ENCODE measurements around the gene GRXCR1.

The GRXCR1 gene

DNA sequence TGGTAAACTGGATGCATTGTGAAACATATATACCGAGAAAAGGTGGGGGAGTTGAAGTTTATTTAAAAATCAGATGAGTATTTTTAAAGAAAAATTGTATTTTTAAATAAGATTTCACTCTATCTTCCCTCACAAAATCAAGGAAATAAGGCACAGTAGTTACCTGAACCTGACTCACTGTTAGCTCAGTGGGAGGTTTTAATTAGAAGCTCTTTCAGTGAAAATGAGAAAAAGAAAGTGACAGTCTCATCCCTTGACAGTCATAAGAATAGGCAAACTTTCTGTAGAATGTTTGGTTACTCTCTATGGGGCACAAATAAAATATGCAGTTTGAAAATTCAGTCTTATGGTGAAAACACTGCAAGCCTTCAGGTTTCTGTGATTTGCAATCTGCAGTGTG, 49.7 kb downstream of the GRXCR1 start:
- no peak for DNase-seq

DNA sequence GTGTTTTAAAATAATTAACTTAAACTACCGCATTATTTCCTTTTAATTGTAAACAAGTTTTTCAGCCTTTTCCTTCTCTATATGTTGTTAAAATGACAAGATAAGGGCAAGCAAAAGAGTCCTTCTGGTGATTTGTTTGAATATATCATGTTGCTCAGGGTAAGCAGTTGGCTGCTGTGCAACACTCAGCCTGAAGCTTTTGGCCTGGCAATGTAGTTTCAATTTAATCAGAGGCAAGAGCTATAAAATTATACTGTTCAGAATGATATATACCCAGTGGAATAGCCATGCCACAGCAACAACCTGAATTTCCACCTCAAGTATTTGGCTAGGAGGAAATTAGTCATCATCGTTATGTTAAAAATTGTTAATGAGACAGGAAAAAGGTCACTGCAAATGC, 53.4 kb downstream of the GRXCR1 start:
- no peak for DNase-seq

DNA sequence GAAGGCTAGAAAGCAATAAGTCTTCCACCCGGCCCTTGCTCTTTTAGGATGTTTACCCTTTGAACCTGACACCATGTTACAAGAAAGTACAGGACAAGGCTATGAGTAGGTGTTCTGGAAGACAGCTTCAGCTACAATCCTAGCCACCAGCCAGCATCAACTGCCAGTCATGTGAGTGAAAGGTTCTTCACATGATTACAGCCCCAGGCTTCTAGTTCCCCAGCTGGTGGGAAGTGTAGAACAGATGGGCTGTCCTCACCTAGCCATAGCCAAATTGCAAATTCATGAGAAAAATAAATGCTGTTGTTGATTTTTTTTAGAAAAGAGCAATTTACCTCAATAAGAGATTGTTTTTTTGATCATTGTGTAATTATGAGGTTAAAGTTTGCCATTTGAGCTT, 60.8 kb downstream of the GRXCR1 start:
- DNase-seq = no peak

DNA sequence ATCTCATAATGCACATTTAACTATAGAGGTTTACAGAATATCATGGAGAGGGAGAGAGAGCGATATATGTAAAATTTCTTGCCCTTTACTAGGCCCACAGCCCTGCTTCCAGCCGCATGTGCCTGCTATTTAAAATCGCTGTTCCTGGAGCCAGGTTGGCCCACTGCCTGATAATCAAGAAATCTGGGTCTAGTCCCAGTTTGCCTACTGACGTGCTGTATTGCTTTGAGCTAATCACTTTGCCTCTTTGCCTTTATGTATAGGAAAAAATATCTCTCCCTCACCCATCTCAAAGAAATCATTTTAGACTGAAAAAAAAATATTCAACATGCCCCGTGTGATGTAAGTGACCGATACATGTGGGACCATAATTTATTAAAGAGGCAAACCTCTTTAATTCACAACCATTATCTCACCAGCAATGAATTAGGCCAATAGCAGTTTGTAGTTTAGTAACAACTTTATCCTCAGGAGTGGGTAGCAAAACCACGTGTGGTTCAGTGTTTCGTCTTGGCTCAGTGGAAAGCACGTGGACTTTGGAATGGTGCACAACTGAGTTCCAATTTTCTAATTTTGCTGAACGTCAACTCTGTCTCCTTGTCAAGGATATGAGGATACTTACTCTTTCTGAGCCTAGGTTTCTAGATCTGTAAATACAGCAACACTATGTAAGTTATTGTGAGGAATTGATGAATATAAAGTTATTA, 62.6 kb downstream of the GRXCR1 start:
- DNase-seq = no peak

DNA sequence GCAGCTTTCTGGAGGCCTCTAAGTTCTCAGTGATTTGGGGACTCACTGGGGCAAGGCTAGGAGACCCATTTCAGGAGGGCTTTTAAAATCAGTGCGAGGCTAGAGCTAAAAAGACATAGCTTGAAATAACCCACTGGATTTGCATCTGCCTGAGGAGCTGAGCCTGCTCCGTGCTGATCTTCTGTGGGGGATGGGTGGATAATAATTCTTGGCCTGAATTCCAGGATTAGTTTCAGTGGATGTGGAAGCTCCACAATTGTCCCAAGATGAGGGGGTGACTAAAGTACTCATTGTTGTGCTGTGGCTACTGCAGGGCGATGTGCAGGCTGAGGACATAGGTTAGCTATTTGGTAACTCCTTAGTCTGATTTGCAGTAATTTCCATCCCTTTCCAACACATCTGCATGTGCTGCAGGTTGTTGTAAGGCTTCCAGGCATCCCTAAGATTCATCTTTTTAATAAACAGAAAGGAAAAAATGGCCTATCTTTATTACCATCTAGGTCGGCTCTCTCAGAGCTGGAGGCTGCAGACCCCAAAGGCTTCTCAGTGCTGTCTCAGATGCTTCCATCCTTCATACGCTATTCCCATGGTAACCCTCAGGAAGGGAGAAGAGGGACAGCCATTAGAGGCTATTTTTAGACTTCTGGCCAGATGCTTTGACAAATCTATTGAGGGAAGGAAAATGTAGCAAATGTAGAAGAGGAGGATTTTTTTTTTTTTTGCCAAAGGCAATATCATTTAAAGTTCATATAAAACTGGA, 63.4 kb downstream of the GRXCR1 start:
- no peak for DNase-seq

DNA sequence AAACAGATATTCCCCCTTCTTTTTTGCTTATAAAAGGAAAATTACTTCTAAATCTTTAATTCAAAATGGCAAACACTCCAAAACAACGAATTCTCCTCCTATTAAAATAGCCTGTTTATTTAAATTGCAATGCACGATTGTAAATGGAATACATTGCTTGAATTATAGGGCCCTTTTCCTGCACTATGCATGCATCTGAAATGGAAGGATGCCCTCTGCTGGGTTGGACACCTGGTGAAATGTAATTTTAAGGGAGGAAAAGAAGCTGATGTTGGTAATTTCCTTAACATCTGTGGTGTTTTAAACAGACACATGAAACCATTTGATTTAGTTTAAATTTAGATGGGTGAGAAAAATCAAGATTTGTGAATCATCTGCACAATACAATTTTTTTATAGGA, 72.8 kb downstream of the GRXCR1 start:
- no peak for DNase-seq

DNA sequence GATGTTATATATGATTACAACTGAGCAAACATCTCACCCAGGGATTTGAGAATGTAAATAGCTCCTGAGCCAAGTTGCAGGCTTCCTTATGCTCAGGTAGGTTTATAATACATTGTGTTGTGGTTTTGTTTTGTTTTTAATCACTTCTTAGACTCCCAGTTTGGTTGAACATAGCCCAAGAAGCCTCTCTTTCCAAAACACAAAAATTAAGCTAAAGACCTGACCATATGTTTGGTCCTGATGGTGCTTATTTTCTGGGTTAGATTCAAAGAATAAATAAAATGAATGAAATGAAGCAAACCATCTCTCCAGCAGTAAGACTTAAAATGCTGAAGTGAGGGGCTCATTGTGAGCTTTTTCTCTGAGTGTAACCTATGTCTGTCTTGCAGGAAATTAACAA, 93.5 kb downstream of the GRXCR1 start:
- DNase-seq = no peak

DNA sequence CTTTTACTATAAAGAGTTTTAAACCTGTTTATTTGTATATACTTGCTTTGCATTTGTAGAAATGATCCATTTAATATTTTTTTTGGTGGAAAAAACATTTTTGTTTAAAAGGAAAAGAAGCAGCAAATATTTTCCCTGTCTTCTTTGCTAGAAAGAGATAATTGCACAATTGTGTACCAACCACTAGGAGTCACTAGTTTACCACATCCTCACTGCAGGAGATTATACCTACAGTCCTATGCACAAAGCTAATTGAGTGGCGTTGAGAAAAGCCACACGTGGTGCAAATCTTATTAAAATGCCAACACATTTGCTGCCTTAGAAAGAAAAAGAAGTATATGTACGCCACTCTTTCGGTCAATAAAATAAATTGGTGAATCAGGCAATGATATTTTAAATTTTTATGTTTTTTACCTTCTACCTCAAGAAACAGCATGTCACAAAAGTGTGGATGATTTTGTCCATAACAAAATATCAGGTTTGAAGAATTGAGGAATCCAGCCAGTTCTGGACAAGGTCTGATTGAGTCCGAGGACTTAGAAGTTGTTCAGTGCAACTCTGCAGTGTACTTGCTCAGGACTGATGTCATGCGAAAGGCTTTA, 102.9 kb downstream of the GRXCR1 start:
- no peak for DNase-seq

DNA sequence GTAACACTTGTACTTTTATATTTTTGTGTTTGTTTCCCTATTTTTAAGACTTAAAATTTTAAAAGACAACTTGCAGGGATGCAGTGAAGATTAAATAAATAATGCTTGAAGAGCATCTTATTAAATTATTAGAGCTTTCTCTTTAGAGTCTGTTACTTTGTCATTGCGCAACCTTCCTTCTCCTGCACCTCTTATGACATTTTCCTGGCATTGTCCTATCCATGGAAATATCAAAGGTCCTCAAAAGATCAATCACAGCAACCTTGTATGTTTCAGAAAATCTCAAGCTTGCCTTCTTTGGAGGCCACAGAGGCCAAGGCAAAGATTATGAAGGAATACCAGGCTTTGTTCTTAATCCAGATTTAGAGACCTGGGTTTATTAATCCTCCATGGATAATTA, 116.3 kb downstream of the GRXCR1 start:
- DNase-seq = no peak

DNA sequence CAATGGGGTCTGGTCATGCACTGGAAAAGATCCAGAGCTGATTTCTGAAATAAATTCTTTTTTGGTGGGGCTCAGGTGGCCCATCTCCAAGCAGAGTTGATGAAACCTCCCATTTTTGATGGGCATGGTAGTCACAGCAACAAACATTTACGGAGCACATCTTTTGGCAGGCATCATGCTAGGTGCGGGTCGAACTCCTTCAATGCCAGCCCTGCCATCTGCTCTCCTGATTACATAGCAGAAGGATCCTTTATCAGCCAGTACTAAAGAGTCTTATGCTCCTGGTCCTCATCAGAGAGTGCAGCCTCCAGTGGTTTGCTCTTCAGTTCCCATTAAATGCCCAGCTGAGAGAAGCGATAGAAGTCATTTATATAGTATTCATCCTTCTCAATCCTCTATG, 121.7 kb downstream of the GRXCR1 start:
- no peak for DNase-seq

DNA sequence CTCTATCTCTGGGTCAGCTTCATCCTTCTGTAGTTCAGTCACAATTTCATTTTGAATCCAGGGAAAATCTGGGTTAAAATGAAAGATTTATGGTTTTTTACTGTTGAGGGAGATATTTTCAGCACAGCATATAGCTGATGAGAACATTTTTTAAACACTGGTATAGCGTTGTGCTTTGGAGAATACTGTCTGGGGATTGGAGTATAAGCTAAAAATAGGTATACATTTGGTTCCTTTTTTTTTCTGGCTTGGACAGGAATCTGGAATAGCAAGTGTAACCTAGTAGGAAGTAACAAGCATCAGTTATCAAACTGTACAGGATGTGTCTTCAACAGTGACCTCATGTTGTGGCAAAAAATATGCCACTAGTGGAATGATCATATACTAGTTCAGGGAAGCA, 149.1 kb downstream of the GRXCR1 start:
- DNase-seq = no peak

DNA sequence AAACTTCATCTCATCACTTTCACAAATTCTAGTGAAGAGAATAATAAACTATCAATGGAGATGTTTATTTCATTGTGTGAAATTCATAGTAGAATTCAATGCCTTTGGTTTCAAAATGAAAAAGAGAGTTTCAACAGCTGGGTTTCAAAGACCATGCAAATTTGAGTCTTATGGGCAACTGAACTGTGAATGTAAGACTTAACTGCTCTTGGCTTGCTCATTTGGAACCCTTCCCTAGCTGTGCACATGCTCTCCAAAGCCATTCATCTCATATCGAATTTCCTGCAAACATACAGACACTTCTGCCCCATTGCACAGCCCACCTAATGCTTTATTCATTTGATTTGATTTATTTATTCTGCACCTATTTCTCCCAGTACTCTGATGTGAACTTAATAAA, 154.5 kb downstream of the GRXCR1 start:
- DNase-seq = no peak

DNA sequence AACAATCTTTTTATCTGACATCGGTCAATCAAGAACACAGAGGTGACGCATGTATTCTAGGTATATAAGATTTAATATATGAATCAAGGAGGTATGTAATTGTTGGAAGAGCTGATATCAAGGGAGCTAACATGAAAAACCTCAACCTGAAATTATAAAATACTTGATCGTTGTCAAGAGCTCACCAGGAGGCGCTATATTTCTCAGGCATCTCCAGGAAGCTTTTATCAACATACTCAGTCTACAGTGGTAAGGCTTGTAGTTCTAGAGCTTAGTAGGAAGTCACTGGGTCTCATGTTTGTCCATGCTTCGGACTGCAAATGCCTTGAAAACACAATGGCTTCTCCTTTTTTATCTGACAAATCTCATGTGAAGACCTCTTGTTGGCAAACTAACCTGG, 156.1 kb downstream of the GRXCR1 start:
- DNase-seq = no peak

DNA sequence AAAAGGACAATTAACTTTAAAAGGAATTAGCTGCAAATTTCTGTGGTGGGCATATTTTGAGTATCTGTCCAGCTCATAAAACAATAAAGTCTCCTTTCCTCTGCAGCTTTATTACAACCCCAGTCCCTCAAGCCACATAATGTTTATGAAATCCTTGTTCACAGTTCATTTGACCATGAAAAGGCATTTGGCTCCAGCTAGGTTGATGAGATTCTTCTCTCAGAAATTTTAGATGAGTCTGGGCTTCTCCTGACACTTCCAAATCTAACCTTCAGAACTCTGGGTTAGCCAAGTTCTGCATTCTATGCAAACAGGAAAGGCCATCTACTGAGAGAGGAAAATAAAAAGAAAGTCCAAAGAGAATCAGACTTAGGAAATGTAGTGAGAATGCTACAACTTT, 156.8 kb downstream of the GRXCR1 start:
- no peak for DNase-seq

DNA sequence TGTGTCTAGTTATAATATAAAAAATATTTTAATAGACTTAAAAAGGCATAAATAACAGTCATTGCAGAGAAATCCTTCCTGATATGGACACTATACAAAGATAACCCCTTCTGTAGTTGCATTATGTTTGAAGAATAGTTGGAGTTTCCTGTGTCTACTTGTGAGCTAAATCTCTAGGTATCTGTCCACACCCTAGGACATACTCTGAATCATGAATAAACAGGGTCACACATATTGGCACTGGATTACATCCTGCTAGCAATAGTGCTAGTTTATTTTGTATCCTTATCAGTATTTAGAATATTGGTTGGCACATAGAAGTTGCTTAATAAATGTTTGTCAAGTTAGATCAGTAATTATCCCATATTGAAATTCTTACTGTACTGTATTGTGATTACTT, 173.9 kb downstream of the GRXCR1 start:
- DNase-seq = no peak

DNA sequence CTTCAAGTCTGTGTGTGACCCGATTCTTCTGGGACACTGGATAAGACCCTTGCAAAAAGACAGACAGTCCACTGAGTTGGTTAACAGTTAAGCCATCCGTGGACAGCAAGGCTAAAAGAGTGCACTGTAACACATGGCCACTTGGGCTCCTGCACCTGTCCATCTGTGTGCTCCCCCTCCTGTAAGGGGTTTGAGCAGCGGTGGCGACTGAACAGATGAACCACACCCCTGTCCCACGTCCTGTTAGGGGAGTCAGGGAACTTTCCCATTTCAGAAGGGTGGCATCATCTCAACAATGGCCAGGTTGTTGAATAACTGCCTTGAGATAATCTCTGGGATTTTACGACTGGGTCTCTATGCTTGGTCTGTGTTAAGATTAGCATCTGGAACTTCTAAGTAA, 178.6 kb downstream of the GRXCR1 start:
- no peak for DNase-seq

Measured in NCI-H2029 treated with DMSO at 0.1 percent for 48 hours (cell line).